Right atrium auricular region (tissue), 2 donors: Measurements from ENCODE around the gene NPAS3. TPM values are rescaled to one million over a fixed set of nuclear protein-coding genes. Genes with fewer than 3 reads are reported as not detected.

Source experiments
- DNase-seq: peaks from one replicate; pipeline ENCODE4 v3.0.0-alpha.2; 2019; ENCODE audit warnings: low spot score
- H3K27ac ChIP-seq, 2 donors: fragments of 200-600 bp; sonication (generic); 1 replicate in 1 of 2; 2 replicates in 1 of 2; pipeline ENCODE4 v1.5.1; 2016 to 2019
- H3K27me3 ChIP-seq, 2 donors: fragments of 200-600 bp; sonication (generic); one replicate each; pipeline versions ENCODE4 v1.5.1 to v1.6.0; 2017 to 2019
- H3K36me3 ChIP-seq: fragments of 200-600 bp; sonication (generic); one replicate; pipeline ENCODE4 v1.5.1; 2016
- H3K4me1 ChIP-seq, 2 donors: fragments of 200-600 bp; sonication (generic); one replicate each; pipeline versions ENCODE4 v1.5.1 to v1.6.0; 2017 to 2019
- H3K4me3 ChIP-seq, 2 donors: fragments of 200-600 bp; sonication (generic); 1 replicate in 1 of 2; 2 replicates in 1 of 2; pipeline ENCODE4 v1.5.1; 2017 to 2019; ENCODE audit warnings: mild to moderate bottlenecking in 1 of 2, moderate library complexity in 1 of 2
- H3K9me3 ChIP-seq, 2 donors: fragments of 200-600 bp; sonication (generic); one replicate each; pipeline ENCODE4 v1.5.1; 2019
- CTCF ChIP-seq, 2 donors: fragments of 200-600 bp; sonication (generic); IDR thresholded peaks; one replicate each; pipeline ENCODE4 v1.5.1; 2019; ENCODE audit warnings: antibody characterized with exemption in 2 of 2
- total RNA-seq, 2 donors: library from RNA; depleted of rRNA; stranded (reverse); fragments of >200 nt; gene quantifications; one replicate each; pipeline ENCODE4 v1.1.0, GENCODE V29; 2016

The NPAS3 gene
- total RNA-seq, 2 donors from 2014 or later, result 0.67 to 1.3 TPM

- TF ChIP-seq CTCF (IDR thresholded peaks at IDR 0.05), result no peak
- H3K9me3 ChIP-seq, result no peaks in the 10 kb centered on the region
- H3K4me1 ChIP-seq, result no peaks in the 10 kb centered on the region
- H3K27me3 ChIP-seq, result no peaks in the 10 kb centered on the region
- no peak overlapping the region for H3K27ac ChIP-seq
- no peak for DNase-seq
- no peaks in the 10 kb centered on the region for H3K36me3 ChIP-seq
- no peak overlapping the region for H3K4me3 ChIP-seq
Measured at GRCh38 chr14:33668066-33668465, 729.4 kb downstream of the NPAS3 start.

- TF ChIP-seq CTCF (IDR thresholded peaks at IDR 0.05), result no peak
- H3K4me1 ChIP-seq, result no peaks in the 10 kb centered on the region
- no peaks in the 10 kb centered on the region for H3K9me3 ChIP-seq
- H3K36me3 ChIP-seq, result no peaks in the 10 kb centered on the region
- H3K27me3 ChIP-seq, result no peaks in the 10 kb centered on the region
- no peak overlapping the region for H3K27ac ChIP-seq
- H3K4me3 ChIP-seq, result no peak overlapping the region
- DNase-seq, result no peak
Measured at GRCh38 chr14:33669111-33669510, 730.4 kb downstream of the NPAS3 start.

GRCh38 chr14:33670235-33670634 lies 731.6 kb downstream of the NPAS3 start:
- no peak for TF ChIP-seq CTCF (IDR thresholded peaks at IDR 0.05)
- Histone ChIP-seq H3K36me3 (no peaks in the 10 kb centered on the region), H3K4me1 (no peaks in the 10 kb centered on the region), H3K4me3 (no peak overlapping the region), H3K27me3 (no peaks in the 10 kb centered on the region), H3K27ac (no peak overlapping the region), H3K9me3 (no peaks in the 10 kb centered on the region)
- no peak for DNase-seq

- no peaks in the 10 kb centered on the region for H3K4me1 ChIP-seq
Measured at GRCh38 chr14:33671556-33671955, 732.9 kb downstream of the NPAS3 start.

GRCh38 chr14:33674927-33675326 lies 736.2 kb downstream of the NPAS3 start:
- no peaks in the 10 kb centered on the region for H3K4me1 ChIP-seq
- no peak overlapping the region for H3K27ac ChIP-seq
- no peak overlapping the region for H3K4me3 ChIP-seq
- TF ChIP-seq CTCF (IDR thresholded peaks at IDR 0.05), result no peak
- H3K36me3 ChIP-seq, result no peaks in the 10 kb centered on the region
- H3K9me3 ChIP-seq, result no peaks in the 10 kb centered on the region
- DNase-seq, result no peak
- no peaks in the 10 kb centered on the region for H3K27me3 ChIP-seq

More at GRCh38 chr14:33671556-33671955, 732.9 kb downstream of the NPAS3 start:
- no peak overlapping the region for H3K27ac ChIP-seq
- TF ChIP-seq CTCF (IDR thresholded peaks at IDR 0.05), result no peak
- H3K4me3 ChIP-seq, result no peak overlapping the region
- no peaks in the 10 kb centered on the region for H3K9me3 ChIP-seq
- no peaks in the 10 kb centered on the region for H3K27me3 ChIP-seq
- DNase-seq, result no peak
- H3K36me3 ChIP-seq, result no peaks in the 10 kb centered on the region

- DNase-seq, result no peak
- Histone ChIP-seq H3K4me3 (no peak overlapping the region), H3K36me3 (no peaks in the 10 kb centered on the region), H3K9me3 (no peaks in the 10 kb centered on the region), H3K27me3 (no peaks in the 10 kb centered on the region), H3K27ac (no peak overlapping the region), H3K4me1 (no peaks in the 10 kb centered on the region)
- TF ChIP-seq CTCF (IDR thresholded peaks at IDR 0.05), result no peak
Measured at GRCh38 chr14:33675415-33676130, 736.9 kb downstream of the NPAS3 start.
